NCI-H2107 treated with DMSO at 0.1 percent for 48 hours (cell line): Measurements from ENCODE around the gene GRK5.
"Not testable (repeated sequence)": the region's sequence is repeated elsewhere in the genome, so short reads cannot be mapped to it uniquely, and the experiment has no call there.

Experiments used
- DNase-seq: peaks from one replicate; lab custom pipeline; 2025; ENCODE audit not compliant: unreplicated experiment; lab: John Stamatoyannopoulos, UW

The GRK5 gene

DNA sequence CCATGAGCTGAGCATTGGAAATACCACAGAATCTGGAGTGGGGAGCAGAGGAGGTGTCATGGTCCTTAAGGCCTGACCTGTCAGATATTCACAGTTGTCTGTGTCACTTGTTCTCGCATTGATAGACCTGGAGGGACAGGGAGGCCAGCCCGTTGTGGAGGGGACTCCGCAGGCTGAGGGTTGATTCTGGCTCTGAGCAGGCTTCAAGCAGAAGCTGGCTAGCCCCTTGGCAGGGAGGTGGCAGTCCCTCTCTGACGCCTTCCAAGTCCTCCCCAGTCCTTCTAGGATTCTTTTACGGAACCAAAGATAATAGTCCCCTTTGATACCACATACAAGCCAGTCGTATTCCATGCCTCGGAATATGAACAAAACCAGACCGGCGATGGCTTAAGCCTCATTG lies 65.4 kb downstream of the GRK5 start:
- no peak for DNase-seq

DNA sequence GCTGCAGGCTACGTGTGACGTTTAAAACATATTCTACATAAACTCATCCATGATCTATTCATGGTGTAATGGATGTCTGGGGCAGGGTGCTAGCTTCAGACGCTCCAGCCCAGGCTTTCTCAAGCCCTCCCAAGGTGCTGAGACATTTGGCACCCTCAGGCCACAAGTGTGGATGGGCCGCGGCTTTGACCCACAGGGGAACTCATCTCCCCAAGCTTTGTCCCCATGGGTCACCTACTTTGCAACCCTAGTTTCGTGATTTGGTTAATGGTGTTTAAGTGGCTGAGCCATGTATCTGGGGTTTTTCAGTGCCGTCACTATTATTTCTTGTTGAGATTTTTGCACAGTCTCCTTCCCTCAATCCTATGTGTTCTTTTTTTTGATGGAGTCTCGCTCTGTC lies 66.0 kb downstream of the GRK5 start:
- no peak for DNase-seq

DNA sequence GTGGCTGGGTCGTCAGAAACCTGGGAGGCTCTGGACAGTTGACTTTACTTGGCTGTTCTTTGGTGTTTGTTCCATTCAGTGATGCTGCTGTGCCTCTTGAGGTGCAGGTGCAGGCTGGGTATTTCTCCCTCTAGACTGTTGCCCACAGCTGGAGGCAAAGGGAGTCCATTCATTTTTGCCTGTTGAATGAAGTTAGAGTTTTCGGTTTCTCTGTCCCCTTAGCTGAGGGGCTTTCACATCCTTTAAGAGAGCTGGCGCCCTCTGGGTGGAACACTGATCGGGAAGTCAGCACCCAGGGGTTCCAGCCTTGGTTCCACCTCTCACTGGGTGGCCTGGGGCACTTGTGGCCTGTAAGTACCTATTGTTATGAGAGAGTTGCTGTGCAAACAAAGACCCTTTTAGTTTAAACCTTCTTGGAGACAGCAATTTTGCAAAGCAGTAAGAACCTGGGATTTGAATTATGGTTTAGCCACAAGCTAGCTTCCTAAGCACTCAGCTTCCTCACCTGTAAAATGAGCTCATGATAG lies 67.2 kb downstream of the GRK5 start:
- DNase-seq: no peak

DNA sequence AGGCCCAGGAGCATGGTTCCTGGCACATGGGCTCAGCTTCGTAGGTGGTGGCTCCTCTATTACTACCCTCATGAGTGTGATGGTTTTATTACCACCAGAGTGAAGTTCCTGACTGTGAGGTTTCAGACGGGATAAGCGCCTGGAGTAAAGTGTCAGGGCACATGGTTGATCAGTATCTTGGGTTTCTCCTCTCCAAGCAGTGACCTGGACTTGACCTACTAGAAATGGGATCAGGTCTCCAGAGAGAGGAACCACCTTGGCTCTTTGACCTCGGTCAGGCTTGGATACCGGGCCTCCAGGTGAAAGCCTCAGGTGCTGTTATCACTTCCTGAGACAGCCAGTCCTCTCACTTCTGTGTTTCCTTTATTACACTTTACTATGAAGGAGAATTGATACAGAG lies 67.7 kb downstream of the GRK5 start:
- no peak for DNase-seq

DNA sequence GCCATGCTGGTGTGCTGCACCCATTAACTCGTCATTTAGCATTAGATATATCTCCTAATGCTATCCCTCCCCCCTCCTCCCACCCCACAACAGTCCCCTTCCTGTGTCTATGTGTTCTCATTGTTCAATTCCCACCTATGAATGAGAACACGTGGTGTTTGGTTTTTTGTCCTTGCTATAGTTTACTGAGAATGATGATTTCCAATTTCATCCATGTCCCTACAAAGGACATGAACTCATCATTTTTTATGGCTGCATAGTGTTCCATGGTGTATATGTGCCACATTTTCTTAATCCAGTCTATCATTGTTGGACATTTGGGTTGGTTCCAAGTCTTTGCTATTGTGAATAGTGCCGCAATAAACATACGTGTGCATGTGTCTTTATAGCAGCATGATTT lies 68.8 kb downstream of the GRK5 start:
- not testable (repeated sequence) for DNase-seq

DNA sequence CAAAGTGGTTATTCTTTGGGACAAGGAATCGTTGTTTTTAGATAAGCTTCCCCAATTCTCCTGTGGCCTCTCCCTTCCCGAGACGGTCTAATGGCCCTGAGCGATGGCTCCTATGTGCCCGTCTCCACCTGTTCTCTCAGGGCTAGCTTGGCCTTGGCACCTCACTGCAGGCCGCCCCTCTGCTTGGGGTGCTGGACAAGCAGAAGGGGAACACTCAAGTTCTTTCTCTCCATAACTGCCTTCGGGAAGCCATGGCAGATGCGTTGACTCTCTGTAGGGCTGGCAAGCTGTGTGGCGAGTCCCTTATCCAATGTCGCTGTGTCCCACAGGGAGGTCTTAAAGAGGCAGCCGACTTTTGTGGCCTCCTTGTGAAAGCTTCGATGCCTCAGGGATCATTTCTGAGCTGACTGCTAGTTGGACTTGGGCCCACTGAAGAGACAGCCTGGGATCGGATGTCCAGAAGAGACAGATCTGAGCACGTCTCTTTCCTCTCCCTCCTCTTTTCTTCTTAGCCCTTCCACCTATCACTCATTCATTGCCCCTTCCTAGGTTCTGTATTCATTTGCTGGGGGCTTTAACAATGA lies 70.8 kb downstream of the GRK5 start:
- no peak for DNase-seq

DNA sequence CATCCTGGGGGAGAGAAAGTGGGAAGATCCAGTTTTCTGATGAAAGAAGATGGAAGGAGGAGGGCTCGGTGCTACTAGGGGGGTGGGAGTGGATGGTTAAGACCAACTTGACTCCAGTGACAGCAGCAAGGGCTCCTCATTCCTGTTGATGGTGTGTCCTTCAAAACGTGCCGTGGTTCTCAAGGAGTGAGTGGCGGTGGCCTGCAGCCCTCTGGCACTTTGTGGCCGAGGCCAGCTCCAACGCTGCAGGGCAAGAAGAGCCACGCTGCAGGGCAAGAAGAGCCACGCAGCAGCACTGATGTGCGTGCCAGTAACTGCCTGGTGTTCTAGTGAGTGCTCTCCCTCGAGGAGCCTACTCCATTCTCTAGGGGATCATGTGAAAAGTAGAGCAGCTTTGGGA lies 72.1 kb downstream of the GRK5 start:
- no peak for DNase-seq

DNA sequence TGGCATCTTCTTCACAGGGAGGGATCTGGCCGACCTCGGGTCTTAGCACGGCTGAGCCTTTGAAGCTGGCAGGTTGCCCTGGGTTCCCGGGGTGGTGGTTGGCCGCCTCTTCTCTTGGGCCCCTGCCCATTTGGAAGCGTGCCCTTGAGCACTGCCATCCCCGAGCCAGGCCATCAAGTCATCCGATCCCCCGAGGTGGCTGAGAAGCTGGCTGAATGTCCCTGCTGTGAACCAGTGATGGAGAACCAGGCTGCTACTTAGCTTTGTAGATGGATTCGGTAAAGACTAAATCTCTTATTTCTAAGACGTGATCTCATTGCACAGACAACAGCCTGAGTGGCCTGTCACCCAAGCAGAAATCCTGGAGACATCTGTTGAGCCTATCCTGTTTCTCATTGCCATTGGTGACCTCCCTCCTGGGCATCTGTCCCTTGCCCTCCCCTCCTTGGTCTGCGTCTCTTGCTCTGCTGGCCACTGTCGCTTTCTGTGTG lies 74.3 kb downstream of the GRK5 start:
- no peak for DNase-seq

DNA sequence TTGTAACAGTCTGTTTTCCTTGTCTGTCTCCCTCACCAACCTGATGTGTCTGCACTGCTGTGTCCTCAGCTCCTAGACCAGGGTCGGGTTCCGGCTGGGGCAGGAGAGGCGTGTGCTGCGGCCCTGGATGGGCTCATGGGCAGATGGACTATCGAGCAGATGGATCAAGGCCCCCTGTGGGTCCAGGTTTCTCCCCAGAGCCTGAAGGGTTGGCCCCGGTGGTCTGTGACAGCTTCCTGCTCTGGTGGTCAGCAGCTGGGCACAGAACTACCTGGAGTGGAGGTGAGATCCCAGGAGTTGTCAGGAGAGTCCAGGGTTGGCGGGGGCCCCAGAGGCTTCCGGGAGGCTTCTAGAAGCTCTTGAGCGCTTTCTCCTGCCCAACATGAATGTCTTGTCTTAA lies 75.1 kb downstream of the GRK5 start:
- DNase-seq: no peak

DNA sequence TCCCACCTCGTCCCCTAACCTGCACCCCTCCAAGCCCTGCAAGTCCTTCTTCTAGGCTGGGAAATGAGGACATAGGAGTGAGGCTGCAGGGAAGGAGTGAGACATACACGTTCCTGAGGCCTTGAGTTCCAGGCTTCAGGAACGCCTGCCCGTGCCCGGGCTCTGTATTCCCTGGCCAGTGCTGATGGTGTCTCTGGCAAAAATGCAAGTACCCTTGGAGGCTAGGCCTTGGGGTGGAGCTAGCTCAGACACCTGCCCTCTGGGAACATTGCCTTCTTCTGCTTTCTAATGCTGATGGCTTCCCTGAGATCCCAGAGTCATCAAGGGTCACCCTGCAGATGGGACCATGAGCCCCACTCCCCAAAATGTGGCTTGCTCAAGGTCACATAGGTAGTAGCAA lies 76.0 kb downstream of the GRK5 start:
- no peak for DNase-seq

DNA sequence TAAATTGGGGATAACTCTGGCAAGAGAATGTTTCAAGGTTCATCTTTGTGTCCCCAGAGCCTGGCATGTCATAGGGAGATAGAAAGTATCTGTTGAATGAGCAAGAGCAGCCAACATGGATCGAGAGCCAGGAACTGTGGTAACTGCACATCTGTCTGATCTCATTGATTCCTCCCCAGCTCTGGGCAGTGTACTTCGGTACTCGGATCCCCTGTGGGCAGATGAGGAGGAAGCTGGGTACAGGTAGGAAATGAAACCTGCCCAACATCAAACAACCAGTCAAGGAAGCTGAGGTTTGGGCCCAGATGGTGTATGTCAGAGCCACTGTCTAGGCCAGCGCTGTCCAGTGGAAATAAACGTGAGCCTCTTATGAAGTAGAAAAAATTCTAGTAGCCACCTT lies 76.4 kb downstream of the GRK5 start:
- no peak for DNase-seq

DNA sequence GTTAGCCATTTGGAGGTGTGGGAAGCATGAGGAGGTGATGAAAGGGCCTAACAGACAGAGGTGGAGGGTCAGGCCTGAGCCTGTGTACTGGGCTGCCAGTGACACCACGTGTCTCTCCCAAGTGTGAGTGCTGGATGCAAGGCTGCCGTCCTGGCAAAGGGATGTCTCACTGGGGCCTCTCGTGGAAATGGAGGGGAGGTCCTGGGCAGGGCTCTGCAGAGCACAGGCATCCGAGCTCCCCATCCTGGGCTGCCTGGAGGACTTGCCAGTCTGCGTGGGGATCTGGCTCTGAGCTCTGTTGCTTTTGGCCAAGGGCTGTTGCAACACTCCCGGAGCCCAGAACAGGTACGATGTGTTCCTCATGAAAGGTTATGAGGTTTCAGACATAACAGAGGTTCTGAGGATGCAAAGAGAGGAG lies 77.3 kb downstream of the GRK5 start:
- no peak for DNase-seq

DNA sequence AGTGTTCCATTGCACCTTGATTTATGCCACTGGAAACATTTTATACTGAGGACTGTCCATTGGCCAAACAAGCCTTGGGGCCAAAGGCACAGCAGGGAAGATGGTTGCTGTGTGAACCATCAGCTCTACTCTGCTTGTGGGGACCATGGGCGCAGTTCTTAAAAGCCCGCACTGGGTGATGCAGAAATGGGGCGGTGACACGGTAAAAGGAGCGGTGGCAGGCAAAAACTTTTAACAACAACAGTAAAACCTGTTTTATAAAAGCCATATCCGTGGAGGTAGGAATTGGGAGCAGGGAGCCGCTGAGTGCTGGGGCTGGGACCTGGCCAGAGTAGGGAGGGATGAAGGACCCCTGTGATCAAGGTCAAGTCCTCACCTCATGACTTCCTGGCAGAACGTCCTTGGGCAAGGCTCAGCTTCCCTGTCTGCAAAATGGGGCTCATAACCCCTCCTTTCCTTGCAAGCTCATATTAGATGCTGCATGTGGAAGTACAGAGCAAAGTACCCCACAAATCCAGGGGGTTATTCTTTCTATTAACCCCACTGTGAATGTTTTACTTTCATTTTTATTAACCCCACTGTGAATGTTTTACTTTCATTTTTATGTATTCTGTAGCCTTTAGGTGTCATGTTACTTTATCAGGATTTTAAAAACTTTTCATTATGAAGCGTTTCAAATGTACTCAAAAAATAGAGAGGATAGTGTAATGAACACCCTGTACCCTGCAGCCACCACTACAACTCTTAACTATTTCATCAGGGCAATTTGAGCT lies 78.3 kb downstream of the GRK5 start:
- no peak for DNase-seq

DNA sequence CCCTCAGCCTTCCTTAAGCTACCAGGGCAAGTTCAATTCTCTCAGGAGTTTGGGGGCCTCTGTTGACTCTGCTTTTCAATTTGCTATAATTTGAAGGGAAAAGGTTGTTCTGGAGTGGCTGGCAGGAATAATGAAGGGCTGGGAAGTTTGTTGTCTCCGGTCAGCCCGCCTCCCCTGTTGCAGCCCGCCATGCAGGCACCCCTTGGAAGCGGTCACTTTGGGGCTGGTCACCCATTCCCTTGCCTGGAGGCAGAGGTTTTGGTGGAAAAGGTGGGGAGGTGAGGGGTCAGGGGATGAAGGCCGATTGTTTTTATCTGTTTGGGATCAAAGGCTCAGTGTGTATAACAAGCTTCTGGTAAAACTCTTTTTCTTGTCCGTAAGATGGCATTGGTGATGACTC lies 79.1 kb downstream of the GRK5 start:
- DNase-seq: no peak

DNA sequence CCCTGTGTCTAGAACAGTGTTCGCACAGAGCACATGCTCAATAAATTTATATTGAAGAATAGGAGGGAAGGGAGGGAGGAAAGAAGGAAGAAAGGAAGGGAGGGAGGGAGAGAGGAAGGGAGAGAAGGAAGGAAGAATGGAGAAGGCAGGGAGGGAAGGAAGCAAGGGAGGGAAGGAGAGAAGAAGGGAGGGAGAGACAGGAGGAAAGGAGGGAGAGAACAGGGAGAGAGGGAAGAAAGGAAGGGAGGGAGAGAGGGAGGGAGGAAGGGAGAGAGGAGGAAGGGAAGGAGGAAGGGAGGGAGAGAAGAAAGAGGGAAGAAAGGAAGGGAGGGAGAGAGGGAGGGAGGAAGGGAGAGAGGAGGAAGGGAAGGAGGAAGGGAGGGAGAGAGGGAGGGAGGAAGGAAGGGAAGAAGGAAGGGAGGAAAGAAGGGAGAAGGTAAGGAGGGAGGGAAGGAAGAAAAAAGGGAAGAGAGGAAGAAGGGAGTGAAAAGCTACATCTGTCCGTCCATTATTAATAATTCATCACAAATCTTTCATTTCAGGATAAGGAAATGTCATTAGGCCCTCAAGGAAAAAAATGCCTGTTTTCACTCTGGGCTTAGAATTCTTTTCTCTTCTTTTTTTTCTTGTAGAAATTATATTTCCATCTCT lies 79.7 kb downstream of the GRK5 start:
- DNase-seq: no peak

DNA sequence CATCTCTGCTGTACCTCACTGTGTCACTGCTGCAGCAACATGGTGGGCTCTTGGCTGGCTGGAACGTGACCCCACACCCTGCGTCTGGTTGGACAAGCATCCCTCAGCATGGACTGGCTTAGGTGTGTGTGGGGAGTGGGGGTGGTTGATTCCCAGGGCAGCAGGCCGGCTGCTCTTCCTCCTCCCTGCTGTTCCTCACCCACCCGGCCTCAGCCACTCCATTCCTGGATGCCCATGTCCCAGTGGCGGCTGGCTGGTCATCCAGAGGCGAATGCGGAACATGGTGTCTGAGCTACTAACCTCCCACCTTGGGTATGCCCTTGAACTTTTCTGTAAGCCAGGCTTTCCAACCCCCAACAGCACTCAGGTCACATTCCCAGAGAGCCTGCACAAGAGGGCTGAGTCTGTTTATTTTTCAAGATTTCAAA lies 81.2 kb downstream of the GRK5 start:
- no peak for DNase-seq

DNA sequence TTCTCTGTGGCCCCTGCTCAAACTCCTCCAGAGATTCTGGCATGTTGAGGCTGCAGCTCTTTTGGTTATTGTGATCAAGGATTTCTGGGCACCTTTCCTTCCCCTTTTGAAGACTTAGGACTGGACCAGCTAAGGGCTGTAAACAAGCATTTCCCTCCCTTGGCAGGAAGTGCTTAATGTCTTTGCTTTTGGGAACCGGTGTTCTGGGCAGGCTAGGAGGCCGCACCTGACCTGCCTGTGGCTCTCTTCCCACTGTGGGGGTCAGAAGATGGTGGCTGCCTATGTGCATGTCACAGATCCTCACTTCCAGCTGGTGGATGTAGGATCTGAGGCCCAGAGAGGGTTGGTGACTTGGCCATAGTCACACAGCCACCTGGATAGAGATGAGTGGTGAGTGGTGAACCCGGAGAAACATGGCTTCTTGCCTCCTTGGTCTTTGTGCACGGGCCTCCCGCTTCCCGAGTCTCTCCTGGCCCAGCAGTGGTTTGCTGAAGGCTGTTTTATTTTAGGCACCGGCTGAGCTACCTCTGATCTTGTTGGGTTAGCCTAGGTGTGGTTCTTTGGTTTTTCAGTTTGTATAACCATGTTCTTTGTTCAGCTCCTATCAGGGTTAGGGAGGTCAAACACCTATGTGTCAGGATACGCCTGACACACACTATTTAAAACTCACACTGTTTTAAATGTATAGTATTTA lies 82.0 kb downstream of the GRK5 start:
- DNase-seq: no peak

DNA sequence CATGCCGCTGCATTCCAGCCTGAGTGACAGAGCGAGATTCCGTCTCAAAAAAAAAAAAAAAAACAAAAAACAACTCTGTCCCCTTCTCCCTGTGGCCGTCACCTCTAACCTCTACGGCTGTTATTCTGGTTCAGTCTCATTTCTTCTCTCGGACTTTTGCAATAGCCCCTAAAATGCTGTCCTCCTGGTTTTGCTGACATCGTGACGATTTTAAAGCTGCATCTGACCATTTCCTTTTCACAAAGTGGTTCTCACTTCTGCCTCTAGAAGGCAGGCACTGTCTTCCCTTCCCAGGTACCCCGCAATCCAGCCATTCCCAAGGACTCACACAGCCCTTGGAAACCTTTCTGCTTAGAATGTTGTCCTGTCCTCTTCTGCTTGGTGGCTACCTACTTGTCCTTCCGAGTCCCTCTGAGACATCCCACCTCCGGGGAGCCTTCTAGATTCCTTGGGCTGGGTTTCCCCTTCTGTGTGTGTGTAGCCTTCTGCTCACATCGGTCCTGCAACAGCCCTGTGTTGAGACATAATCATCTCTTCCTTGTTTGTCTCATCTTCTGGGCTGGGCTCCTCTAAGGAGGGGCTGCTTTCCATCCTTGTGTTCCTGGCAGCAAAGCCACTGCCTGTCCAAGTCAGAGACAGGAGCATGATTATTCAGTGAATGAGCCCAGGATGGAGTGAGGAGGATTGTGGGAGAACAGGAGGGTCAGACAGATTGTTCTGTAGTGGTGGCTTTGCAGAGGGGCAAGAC lies 83.1 kb downstream of the GRK5 start:
- DNase-seq: no peak

DNA sequence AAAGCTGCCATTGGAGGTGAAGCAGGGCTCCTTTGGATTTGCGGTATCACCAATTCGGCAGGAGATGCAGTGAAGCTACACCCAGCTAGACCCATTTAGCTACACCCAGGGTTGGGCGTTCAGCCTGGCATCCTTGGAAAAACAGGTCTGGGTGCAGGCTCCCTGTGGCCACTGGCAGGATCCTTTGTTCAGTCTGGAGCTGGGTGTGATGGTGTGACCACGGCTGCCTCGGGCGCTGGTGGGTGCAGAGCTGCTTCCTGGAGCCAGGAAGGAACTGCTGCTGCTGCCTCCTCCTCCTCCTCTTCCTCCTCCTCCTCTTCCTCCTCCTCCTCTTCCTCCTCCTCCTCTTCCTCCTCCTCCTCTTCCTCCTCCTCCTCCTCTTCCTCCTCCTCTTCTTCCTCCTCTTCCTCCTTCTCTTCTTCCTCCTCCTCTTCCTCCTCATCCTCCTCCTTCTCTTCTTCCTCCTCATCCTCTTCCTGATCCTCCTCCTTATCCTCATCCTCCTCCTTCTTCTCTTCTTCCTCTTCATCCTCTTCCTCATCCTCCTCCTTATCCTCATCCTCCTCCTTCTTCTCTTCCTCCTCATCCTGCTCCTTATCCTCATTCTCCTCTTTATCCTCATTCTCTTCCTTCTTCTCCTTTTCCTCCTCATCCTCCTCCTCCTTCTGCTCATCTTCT lies 84.0 kb downstream of the GRK5 start:
- no peak for DNase-seq
